Measurements from ENCODE around the gene KCNG2. TPM values are rescaled to one million over a fixed set of nuclear protein-coding genes. Genes with fewer than 3 reads are reported as not detected.
A peak's percentile ranks its signal among the peaks of the same experiment; 100 is the strongest.

The KCNG2 gene
- total and polyA plus RNA-seq, 2 of the 13 experiments (the other 11 are each of a cell fraction or from before 2014, with no cell fraction given): not detected

DNA sequence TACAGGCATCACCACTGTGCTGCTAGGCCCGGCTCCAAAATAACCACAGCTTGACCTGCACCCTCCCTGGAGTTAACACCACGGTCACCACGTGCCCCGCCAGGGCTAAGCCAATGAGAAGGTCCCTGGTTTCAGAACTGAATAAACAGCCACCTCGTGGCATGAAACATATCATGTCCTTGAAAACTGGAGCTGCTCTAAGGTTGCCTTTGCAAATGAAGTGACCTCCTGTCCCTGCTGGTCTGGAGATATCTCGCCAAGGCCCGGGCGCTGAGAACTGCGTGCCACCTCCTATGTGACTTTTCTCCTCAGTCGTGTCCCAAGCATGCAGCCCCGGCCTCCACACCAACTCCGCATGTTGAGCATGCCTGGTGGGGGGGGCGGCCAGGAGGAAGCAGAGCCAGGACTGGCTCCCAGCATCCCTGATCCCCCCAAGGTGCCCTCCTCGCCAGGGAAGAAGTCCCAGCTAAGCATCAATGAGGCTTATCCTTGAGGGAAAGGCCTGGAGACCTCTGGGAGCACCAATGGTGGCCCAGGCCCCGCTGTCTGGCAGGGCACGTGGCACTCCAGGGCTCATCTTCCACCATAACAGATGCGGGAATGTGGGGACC is 16.3 kb upstream of the KCNG2 start (continued):
- TF ChIP-seq, protein P1, sequence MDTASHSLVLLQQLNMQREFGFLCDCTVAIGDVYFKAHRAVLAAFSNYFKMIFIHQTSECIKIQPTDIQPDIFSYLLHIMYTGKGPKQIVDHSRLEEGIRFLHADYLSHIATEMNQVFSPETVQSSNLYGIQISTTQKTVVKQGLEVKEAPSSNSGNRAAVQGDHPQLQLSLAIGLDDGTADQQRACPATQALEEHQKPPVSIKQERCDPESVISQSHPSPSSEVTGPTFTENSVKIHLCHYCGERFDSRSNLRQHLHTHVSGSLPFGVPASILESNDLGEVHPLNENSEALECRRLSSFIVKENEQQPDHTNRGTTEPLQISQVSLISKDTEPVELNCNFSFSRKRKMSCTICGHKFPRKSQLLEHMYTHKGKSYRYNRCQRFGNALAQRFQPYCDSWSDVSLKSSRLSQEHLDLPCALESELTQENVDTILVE (CRISPR knock-in tag; IDR thresholded peaks at IDR 0.05): 0 out of 2 replicates have a peak, but pooled peaks have one; percentile 31
- no peak for TF ChIP-seq ZNF879 (CRISPR knock-in tag; IDR thresholded peaks at IDR 0.05)
- no peak for TF ChIP-seq YY1 (IDR thresholded peaks at IDR 0.05; ENCODE audit: insufficient read depth, insufficient replicate concordance, low read depth, low read length)
- peak; percentile 53; the same call in 1 of the 2 replicates for TF ChIP-seq SMAD3 (CRISPR knock-in tag; IDR thresholded peaks at IDR 0.05)
- TF ChIP-seq YEATS2 (CRISPR knock-in tag; IDR thresholded peaks at IDR 0.05; ENCODE audit: borderline replicate concordance): peak; percentile 23; the same call in 1 of the 2 replicates
- TF ChIP-seq SOX13 (IDR thresholded peaks at IDR 0.05): no peak
- TF ChIP-seq SOX13 (CRISPR knock-in tag; conservative IDR thresholded peaks at IDR 0.05 in 1 of 2, IDR thresholded peaks at IDR 0.05 in 1 of 2): peak in 1 of 2 experiments; percentile 24; a peak in 1 of 4 replicates
- TF ChIP-seq ZNF280D (CRISPR knock-in tag; IDR thresholded peaks at IDR 0.05): no peak
- no peak for TF ChIP-seq ZNF264 (CRISPR knock-in tag; IDR thresholded peaks at IDR 0.05)
- no peak for TF ChIP-seq KLF13 (CRISPR knock-in tag; IDR thresholded peaks at IDR 0.05)
- TF ChIP-seq FOXP1 (IDR thresholded peaks at IDR 0.05): no peak
- 0 out of 2 replicates have a peak, but pooled peaks have one; percentile 15 for TF ChIP-seq FOXP1 (CRISPR knock-in tag; IDR thresholded peaks at IDR 0.05)
- TF ChIP-seq TCF7 (IDR thresholded peaks at IDR 0.05; ENCODE audit: low read depth): no peak
- no peak for TF ChIP-seq SKI (IDR thresholded peaks at IDR 0.05; ENCODE audit: partially characterized antibody)
- 0 out of 2 replicates have a peak, but pooled peaks have one; percentile 29 for TF ChIP-seq FOSL2 (CRISPR knock-in tag; IDR thresholded peaks at IDR 0.05)
- no peak for TF ChIP-seq ZNF333 (CRISPR knock-in tag; IDR thresholded peaks at IDR 0.05; ENCODE audit: borderline replicate concordance)
- TF ChIP-seq, protein P2, sequence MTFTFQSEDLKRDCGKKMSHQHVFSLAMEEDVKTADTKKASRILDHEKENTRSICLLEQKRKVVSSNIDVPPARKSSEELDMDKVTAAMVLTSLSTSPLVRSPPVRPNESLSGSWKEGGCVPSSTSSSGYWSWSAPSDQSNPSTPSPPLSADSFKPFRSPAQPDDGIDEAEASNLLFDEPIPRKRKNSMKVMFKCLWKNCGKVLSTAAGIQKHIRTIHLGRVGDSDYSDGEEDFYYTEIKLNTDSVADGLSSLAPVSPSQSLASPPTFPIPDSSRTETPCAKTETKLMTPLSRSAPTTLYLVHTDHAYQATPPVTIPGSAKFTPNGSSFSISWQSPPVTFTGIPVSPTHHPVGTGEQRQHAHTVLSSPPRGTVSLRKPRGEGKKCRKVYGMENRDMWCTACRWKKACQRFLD (CRISPR knock-in tag; IDR thresholded peaks at IDR 0.05; ENCODE audit: borderline replicate concordance): no peak
- no peak for TF ChIP-seq CENPBD1 (CRISPR knock-in tag; IDR thresholded peaks at IDR 0.05; ENCODE audit: borderline replicate concordance, low read depth)
- TF ChIP-seq ZSCAN20 (CRISPR knock-in tag; IDR thresholded peaks at IDR 0.05; ENCODE audit: borderline replicate concordance): no peak
- peak; percentile 32; the same call in 1 of the 2 replicates for TF ChIP-seq ZNF800 (CRISPR knock-in tag; IDR thresholded peaks at IDR 0.05)
- TF ChIP-seq CBX1 (IDR thresholded peaks at IDR 0.05; ENCODE audit: low read depth): no peak
- no peak for TF ChIP-seq ZNF790 (CRISPR knock-in tag; IDR thresholded peaks at IDR 0.05; ENCODE audit: borderline replicate concordance)
- TF ChIP-seq THAP11 (CRISPR knock-in tag; IDR thresholded peaks at IDR 0.05): peak; percentile 31; the same call in 1 of the 2 replicates

Data from HepG2 (cell line).